SK-N-SH (cell line): ENCODE results near the gene DCBLD1.

Experiments
- MAX ChIP-seq: IDR thresholded peaks from 2 replicates; pipeline ENCODE4 v1.4.0; 2012; ENCODE audit warnings: low read depth
- RAD21 ChIP-seq: IDR thresholded peaks from 2 replicates; pipeline ENCODE4 v1.6.1; 2012; ENCODE audit warnings: mild to moderate bottlenecking, low read length
- YY1 ChIP-seq: IDR thresholded peaks from 2 replicates; pipeline ENCODE4 v1.4.0; 2012; ENCODE audit warnings: low read depth, mild to moderate bottlenecking

DNA sequence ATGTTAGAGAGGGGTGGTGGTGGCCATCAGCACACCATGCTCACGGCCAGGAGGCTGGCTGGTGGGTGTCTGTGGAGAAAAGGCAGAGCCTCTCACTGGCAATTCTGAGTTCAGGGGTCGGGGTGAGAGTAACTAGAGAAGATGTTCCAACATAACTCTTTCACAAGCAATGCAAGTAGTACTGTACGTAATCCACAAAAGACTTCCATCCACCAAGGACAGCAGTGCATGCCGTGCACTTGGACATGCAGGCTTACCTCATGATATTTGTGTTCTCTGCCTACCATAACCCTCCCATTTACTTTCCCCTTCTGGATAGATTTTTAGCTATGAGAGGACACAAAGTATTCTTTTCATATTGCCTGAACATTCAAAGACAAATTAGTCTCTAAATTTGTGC, 51.3 kb downstream of the DCBLD1 start:
- TF ChIP-seq MAX: no peak
- no peak for TF ChIP-seq YY1
- no peak for TF ChIP-seq RAD21
